ENCODE measurements around the gene INSM1. TPM values are rescaled to one million over a fixed set of nuclear protein-coding genes. Genes with fewer than 3 reads are reported as not detected.

INSM1 gene, protein sequence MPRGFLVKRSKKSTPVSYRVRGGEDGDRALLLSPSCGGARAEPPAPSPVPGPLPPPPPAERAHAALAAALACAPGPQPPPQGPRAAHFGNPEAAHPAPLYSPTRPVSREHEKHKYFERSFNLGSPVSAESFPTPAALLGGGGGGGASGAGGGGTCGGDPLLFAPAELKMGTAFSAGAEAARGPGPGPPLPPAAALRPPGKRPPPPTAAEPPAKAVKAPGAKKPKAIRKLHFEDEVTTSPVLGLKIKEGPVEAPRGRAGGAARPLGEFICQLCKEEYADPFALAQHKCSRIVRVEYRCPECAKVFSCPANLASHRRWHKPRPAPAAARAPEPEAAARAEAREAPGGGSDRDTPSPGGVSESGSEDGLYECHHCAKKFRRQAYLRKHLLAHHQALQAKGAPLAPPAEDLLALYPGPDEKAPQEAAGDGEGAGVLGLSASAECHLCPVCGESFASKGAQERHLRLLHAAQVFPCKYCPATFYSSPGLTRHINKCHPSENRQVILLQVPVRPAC
- 0.12 TPM for total RNA-seq
- not detected for polyA plus RNA-seq

GRCh38 chr20:20367575-20368417 is at the start of gene INSM1:
Gene INSM1, plus strand, starts transcription at chr20:20368104. Its CDS starts 164 bp downstream, at chr20:20368268.
- Mint-ChIP-seq H3K27me3 (peaks cover 69% of the 10 kb centered on the region), H3K4me3 (no peak within 1 kb of the TSS), H3K9me3 (peaks cover 0 to 2% (median 0%) of the 10 kb centered on the region in 7 donors), H3K36me3 (no peaks in the 10 kb centered on the region), H3K27ac (no peak within 1 kb of the TSS), H3K4me1 (peaks cover 0 to 20% (median 9%) of the 10 kb centered on the region in 4 donors)
- H3K36me3 ChIP-seq (ENCODE audit: control insufficient read depth, insufficient read depth, low read length) = no peaks in the 10 kb centered on the region
- H3K4me3 ChIP-seq (ENCODE audit: low read depth, low read length) = no peak within 1 kb of the TSS
- ATAC-seq (ENCODE audit: low read depth in 2 of 2) (no peak), DNase-seq (no peak)
- no peak within 1 kb of the TSS for H3K27ac ChIP-seq (ENCODE audit: insufficient read depth, low read length, poor library complexity, severe bottlenecking)
- H3K27me3 ChIP-seq (ENCODE audit: control insufficient read depth, insufficient read depth, low read length) = peaks cover 11% of the 10 kb centered on the region
- no peaks in the 10 kb centered on the region for H3K9me3 ChIP-seq (ENCODE audit: control insufficient read depth in 2 of 2, low read length in 2 of 2)
- peaks cover 5% of the 10 kb centered on the region for H3K4me1 ChIP-seq (ENCODE audit: control insufficient read depth, insufficient read depth, low read length, poor library complexity, severe bottlenecking)

DNA sequence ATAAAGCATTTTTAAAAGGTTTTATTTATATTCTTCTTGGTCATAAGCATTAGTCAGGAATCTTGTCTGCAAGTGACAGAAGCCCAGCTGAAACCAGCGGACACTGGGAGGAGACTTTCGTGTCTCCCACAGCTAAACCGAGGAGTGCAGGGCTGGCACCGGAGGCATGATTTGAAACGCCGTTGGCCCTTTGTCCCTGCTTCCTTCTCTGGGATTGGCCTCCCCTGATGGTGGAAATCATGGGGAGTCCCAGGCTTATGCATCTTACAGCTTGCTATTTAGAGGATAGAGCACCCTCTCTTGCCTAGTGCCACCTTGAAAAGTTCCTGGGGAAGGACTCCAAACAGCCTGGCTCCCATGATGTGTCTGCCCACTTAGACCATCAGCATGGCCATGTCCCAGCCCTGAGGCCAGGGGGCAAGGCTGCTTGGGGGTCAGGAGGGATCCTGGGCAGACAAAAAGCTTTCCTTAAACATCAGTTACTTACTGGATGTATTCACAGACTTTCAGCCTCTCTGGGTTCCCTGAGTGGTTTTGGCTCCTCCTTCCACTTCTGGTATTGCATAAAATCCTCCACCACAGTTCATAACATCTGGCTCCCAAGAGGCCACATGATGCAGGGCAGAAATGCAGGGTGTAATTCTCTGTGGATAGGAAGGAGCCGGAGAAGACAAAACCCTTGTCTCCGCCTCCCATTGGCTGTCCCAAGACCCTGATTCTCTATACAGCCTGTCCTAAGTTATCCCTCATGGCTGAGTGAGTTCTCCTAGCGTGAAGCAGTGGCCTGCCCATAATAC is 49.3 kb upstream of the INSM1 start:
- ATAC-seq (ENCODE audit: low read depth in 2 of 2) = no peak

DNA sequence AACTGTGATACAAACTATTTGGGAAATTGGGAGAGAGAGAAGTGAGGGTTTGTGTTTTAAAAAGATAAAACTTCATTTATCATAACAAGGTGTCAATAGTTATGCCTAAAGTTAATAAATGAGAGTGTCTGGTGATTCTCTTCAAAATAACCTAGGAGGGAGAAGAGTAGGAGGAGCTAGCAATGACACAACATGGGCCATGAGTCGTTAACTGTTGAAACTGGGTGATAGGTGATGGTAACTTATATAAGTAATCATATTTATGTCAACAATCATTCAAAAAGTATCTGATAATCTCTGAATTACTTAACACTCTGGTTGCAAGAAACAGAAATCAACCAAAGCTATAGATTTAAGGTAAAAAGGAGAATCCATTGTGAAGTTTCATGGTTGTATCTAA is 46.8 kb upstream of the INSM1 start:
- no peak for ATAC-seq (ENCODE audit: low read depth in 2 of 2)
- H3K27ac Mint-ChIP-seq = no peak overlapping the region
- peaks cover 1 to 4% of the 10 kb centered on the region in 2 experiments for H3K9me3 ChIP-seq (ENCODE audit: control insufficient read depth in 2 of 2, low read length in 2 of 2)

More for the DNA sequence above, 49.3 kb upstream of the INSM1 start:
- Histone ChIP-seq H3K27ac (ENCODE audit: insufficient read depth, low read length, poor library complexity, severe bottlenecking) (no peak overlapping the region), H3K9me3 (ENCODE audit: control insufficient read depth in 2 of 2, low read length in 2 of 2) (peaks cover 1 to 4% of the 10 kb centered on the region in 2 experiments), H3K4me1 (ENCODE audit: control insufficient read depth, insufficient read depth, low read length, poor library complexity, severe bottlenecking) (no peaks in the 10 kb centered on the region), H3K36me3 (ENCODE audit: control insufficient read depth, insufficient read depth, low read length) (no peaks in the 10 kb centered on the region), H3K4me3 (ENCODE audit: low read depth, low read length) (no peak overlapping the region), H3K27me3 (ENCODE audit: control insufficient read depth, insufficient read depth, low read length) (no peaks in the 10 kb centered on the region)
- H3K4me3 Mint-ChIP-seq = no peak overlapping the region
- peaks cover 4% of the 10 kb centered on the region for H3K27me3 Mint-ChIP-seq
- H3K9me3 Mint-ChIP-seq = peaks cover 0 to 7% (median 2%) of the 10 kb centered on the region in 7 donors
- no peaks in the 10 kb centered on the region for H3K36me3 Mint-ChIP-seq
- no peaks in the 10 kb centered on the region for H3K4me1 Mint-ChIP-seq
- DNase-seq = no peak
- no peak overlapping the region for H3K27ac Mint-ChIP-seq

GRCh38 chr20:20321917-20322316 is 46.0 kb upstream of the INSM1 start:
- Histone ChIP-seq H3K4me1 (ENCODE audit: control insufficient read depth, insufficient read depth, low read length, poor library complexity, severe bottlenecking) (no peaks in the 10 kb centered on the region), H3K27ac (ENCODE audit: insufficient read depth, low read length, poor library complexity, severe bottlenecking) (no peak overlapping the region), H3K36me3 (ENCODE audit: control insufficient read depth, insufficient read depth, low read length) (no peaks in the 10 kb centered on the region), H3K27me3 (ENCODE audit: control insufficient read depth, insufficient read depth, low read length) (no peaks in the 10 kb centered on the region), H3K4me3 (ENCODE audit: low read depth, low read length) (no peak overlapping the region), H3K9me3 (ENCODE audit: control insufficient read depth in 2 of 2, low read length in 2 of 2) (peaks cover 1 to 4% of the 10 kb centered on the region in 2 experiments)
- Mint-ChIP-seq H3K4me3 (no peak overlapping the region), H3K36me3 (no peaks in the 10 kb centered on the region), H3K4me1 (no peaks in the 10 kb centered on the region), H3K27ac (no peak overlapping the region), H3K9me3 (peaks cover 0 to 7% (median 3%) of the 10 kb centered on the region in 7 donors), H3K27me3 (peaks cover 3% of the 10 kb centered on the region)
- DNase-seq = no peak
- no peak for ATAC-seq (ENCODE audit: low read depth in 2 of 2)

More for the DNA sequence above, 46.8 kb upstream of the INSM1 start:
- no peak for DNase-seq
- no peaks in the 10 kb centered on the region for H3K4me1 Mint-ChIP-seq
- H3K4me3 Mint-ChIP-seq = no peak overlapping the region
- H3K4me3 ChIP-seq (ENCODE audit: low read depth, low read length) = no peak overlapping the region
- H3K27ac ChIP-seq (ENCODE audit: insufficient read depth, low read length, poor library complexity, severe bottlenecking) = no peak overlapping the region
- H3K27me3 Mint-ChIP-seq = peaks cover 4% of the 10 kb centered on the region
- H3K27me3 ChIP-seq (ENCODE audit: control insufficient read depth, insufficient read depth, low read length) = no peaks in the 10 kb centered on the region
- no peaks in the 10 kb centered on the region for H3K36me3 ChIP-seq (ENCODE audit: control insufficient read depth, insufficient read depth, low read length)
- H3K9me3 Mint-ChIP-seq = peaks cover 0 to 7% (median 2%) of the 10 kb centered on the region in 7 donors
- no peaks in the 10 kb centered on the region for H3K36me3 Mint-ChIP-seq
- H3K4me1 ChIP-seq (ENCODE audit: control insufficient read depth, insufficient read depth, low read length, poor library complexity, severe bottlenecking) = no peaks in the 10 kb centered on the region

DNA sequence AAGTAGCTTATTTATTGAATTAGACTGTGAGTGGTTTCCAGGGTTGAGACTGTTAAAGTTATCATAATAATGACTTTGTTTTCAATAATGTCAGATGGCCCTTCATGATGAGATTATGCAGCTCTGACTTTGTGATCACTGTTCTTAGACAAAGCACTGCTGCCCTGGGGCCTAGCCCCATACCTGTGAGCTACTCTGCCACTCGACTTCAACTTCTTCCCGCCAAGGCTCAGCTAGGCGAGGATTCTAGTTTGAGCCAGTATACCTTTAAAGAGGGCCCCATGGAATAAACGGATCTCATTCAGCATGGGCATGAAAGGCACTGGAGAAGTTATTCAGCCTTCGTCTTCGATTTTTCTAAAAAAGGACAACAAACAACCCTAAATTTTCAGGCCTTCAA is 45.0 kb upstream of the INSM1 start:
- DNase-seq (no peak), ATAC-seq (ENCODE audit: low read depth in 2 of 2) (no peak)
- H3K27ac ChIP-seq (ENCODE audit: insufficient read depth, low read length, poor library complexity, severe bottlenecking) = no peak overlapping the region
- no peaks in the 10 kb centered on the region for H3K4me1 ChIP-seq (ENCODE audit: control insufficient read depth, insufficient read depth, low read length, poor library complexity, severe bottlenecking)
- Mint-ChIP-seq H3K27ac (no peak overlapping the region), H3K4me3 (no peak overlapping the region), H3K9me3 (peaks cover 0 to 7% (median 3%) of the 10 kb centered on the region in 7 donors), H3K36me3 (no peaks in the 10 kb centered on the region), H3K4me1 (no peaks in the 10 kb centered on the region), H3K27me3 (no peaks in the 10 kb centered on the region)
- H3K36me3 ChIP-seq (ENCODE audit: control insufficient read depth, insufficient read depth, low read length) = no peaks in the 10 kb centered on the region
- H3K4me3 ChIP-seq (ENCODE audit: low read depth, low read length) = no peak overlapping the region
- H3K9me3 ChIP-seq (ENCODE audit: control insufficient read depth in 2 of 2, low read length in 2 of 2) = peaks cover 1 to 4% of the 10 kb centered on the region in 2 experiments
- no peaks in the 10 kb centered on the region for H3K27me3 ChIP-seq (ENCODE audit: control insufficient read depth, insufficient read depth, low read length)

GRCh38 chr20:20327746-20328145 is 40.2 kb upstream of the INSM1 start:
- H3K4me1 Mint-ChIP-seq = no peaks in the 10 kb centered on the region
- H3K4me1 ChIP-seq (ENCODE audit: control insufficient read depth, insufficient read depth, low read length, poor library complexity, severe bottlenecking) = no peaks in the 10 kb centered on the region
- H3K27ac ChIP-seq (ENCODE audit: insufficient read depth, low read length, poor library complexity, severe bottlenecking) = no peak overlapping the region
- H3K27ac Mint-ChIP-seq = no peak overlapping the region
- peaks cover 9% of the 10 kb centered on the region for H3K27me3 Mint-ChIP-seq
- ATAC-seq (ENCODE audit: low read depth in 2 of 2) (no peak), DNase-seq (no peak)
- no peak overlapping the region for H3K4me3 Mint-ChIP-seq
- H3K9me3 Mint-ChIP-seq = peaks cover 0 to 5% (median 1%) of the 10 kb centered on the region in 7 donors
- no peaks in the 10 kb centered on the region for H3K36me3 Mint-ChIP-seq
- H3K27me3 ChIP-seq (ENCODE audit: control insufficient read depth, insufficient read depth, low read length) = peaks cover 3% of the 10 kb centered on the region
- no peak overlapping the region for H3K4me3 ChIP-seq (ENCODE audit: low read depth, low read length)
- no peaks in the 10 kb centered on the region for H3K9me3 ChIP-seq (ENCODE audit: control insufficient read depth in 2 of 2, low read length in 2 of 2)
- H3K36me3 ChIP-seq (ENCODE audit: control insufficient read depth, insufficient read depth, low read length) = no peaks in the 10 kb centered on the region

DNA sequence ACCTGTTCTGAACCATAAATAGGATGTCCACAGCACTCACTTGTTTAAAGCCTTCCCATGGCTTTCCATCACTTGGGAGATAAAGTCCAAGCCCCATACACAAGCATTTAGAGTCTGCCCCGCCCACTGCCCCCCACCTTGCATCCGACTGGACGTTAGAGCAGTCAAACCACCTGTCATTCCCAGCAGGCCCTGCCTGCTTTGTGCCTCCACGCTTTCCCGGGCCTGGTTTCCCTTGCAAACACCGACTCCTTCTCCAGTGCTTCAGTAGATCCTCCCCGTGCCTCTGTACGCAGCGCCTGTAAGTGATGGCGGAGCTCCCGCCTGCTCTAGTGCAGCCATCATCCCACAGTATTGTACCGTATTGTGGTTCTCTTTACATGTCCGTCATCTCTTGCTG is 38.3 kb upstream of the INSM1 start:
- Histone ChIP-seq H3K27ac (ENCODE audit: insufficient read depth, low read length, poor library complexity, severe bottlenecking) (no peak overlapping the region), H3K36me3 (ENCODE audit: control insufficient read depth, insufficient read depth, low read length) (no peaks in the 10 kb centered on the region), H3K4me1 (ENCODE audit: control insufficient read depth, insufficient read depth, low read length, poor library complexity, severe bottlenecking) (no peaks in the 10 kb centered on the region), H3K9me3 (ENCODE audit: control insufficient read depth in 2 of 2, low read length in 2 of 2) (no peaks in the 10 kb centered on the region), H3K27me3 (ENCODE audit: control insufficient read depth, insufficient read depth, low read length) (peaks cover 3% of the 10 kb centered on the region), H3K4me3 (ENCODE audit: low read depth, low read length) (no peak overlapping the region)
- ATAC-seq (ENCODE audit: low read depth in 2 of 2) (no peak), DNase-seq (no peak)
- Mint-ChIP-seq H3K27ac (no peak overlapping the region), H3K4me1 (peaks cover 0 to 3% (median 0%) of the 10 kb centered on the region in 4 donors), H3K27me3 (peaks cover 9% of the 10 kb centered on the region), H3K36me3 (no peaks in the 10 kb centered on the region), H3K4me3 (no peak overlapping the region), H3K9me3 (peaks cover 0 to 5% (median 1%) of the 10 kb centered on the region in 7 donors)

All from CD4-positive, CD25-positive, alpha-beta regulatory T cell (primary cell).